ENCODE measurements around the gene USP21.

- TF ChIP-seq POLR2A (IDR thresholded peaks at IDR 0.05; ENCODE audit: low read length) (no peak), GATA1 (IDR thresholded peaks at IDR 0.05; ENCODE audit: low read depth, low read length) (no peak)
Measured at GRCh38 chr1:161131523-161132409, 27.5 kb upstream of the USP21 start.

All from erythroblast (primary cell).